Smooth muscle cell (in vitro differentiated cells): ENCODE results near the gene CMYA5. TPM values are rescaled to one million over a fixed set of nuclear protein-coding genes. Genes with fewer than 3 reads are reported as not detected.

Source experiments
- DNase-seq: peaks from one replicate; lab custom pipeline; 2025; ENCODE audit not compliant: unreplicated experiment; lab: John Stamatoyannopoulos, UW
- H2AFZ ChIP-seq: fragments of 200-600 bp; sonication (generic); 2 replicates; pipeline ENCODE4 v1.6.0; 2016; ENCODE audit warnings: antibody characterized with exemption, low read depth, mild to moderate bottlenecking
- H3F3A ChIP-seq: fragments of 200-600 bp; sonication (generic); 2 replicates; pipeline ENCODE4 v1.6.0; 2017; ENCODE audit warnings: antibody characterized with exemption, low read depth
- H3K27ac ChIP-seq: fragments of 200-600 bp; sonication (generic); 2 replicates; pipeline ENCODE4 v1.5.1; 2016; ENCODE audit warnings: low read depth, mild to moderate bottlenecking
- H3K27me3 ChIP-seq: fragments of 200-600 bp; sonication (generic); 2 replicates; pipeline ENCODE4 v1.6.1; 2016; ENCODE audit warnings: low read depth, mild to moderate bottlenecking
- H3K36me3 ChIP-seq: fragments of 200-600 bp; sonication (generic); 2 replicates; pipeline ENCODE4 v1.5.1; 2016; ENCODE audit warnings: low read depth
- H3K4me1 ChIP-seq: fragments of 200-600 bp; sonication (generic); 2 replicates; pipeline ENCODE4 v1.5.1; 2016; ENCODE audit warnings: low read depth
- H3K4me2 ChIP-seq: fragments of 200-600 bp; sonication (generic); 2 replicates; pipeline ENCODE4 v1.6.0; 2016; ENCODE audit warnings: mild to moderate bottlenecking
- H3K4me3 ChIP-seq: fragments of 200-600 bp; sonication (generic); 2 replicates; pipeline ENCODE4 v1.5.1; 2016; ENCODE audit warnings: mild to moderate bottlenecking
- H3K79me2 ChIP-seq: fragments of 200-600 bp; sonication (generic); 2 replicates; pipeline ENCODE4 v1.6.0; 2016; ENCODE audit warnings: low read depth, mild to moderate bottlenecking
- H3K9ac ChIP-seq: fragments of 200-600 bp; sonication (generic); 2 replicates; pipeline ENCODE4 v1.6.0; 2016; ENCODE audit warnings: low read depth
- H3K9me3 ChIP-seq: fragments of 200-600 bp; sonication (generic); replicated peaks from 2 replicates; pipeline ENCODE4 v1.5.1; 2016; ENCODE audit warnings: low read depth
- H4K20me1 ChIP-seq: fragments of 200-600 bp; sonication (generic); 2 replicates; pipeline ENCODE4 v1.6.0; 2016; ENCODE audit warnings: low read depth
- CTCF ChIP-seq: fragments of 200-600 bp; sonication (generic); IDR thresholded peaks from 2 replicates; pipeline ENCODE4 v1.5.1; 2017; ENCODE audit warnings: borderline replicate concordance, mild to moderate bottlenecking, antibody characterized with exemption; ENCODE audit not compliant: insufficient read depth, poor library complexity, severe bottlenecking
- WGBS: methylation state at CpG from one replicate; pipeline ENCODE4 v1.1.7; 2016; ENCODE audit warnings: low lambda C conversion rate; 5-methylcytosine and 5-hydroxymethylcytosine counted together
- polyA plus RNA-seq: library from polyadenylated mRNA; unstranded; fragments of >200 nt; fragmentation: Nextera tagmentation; extraction: Ambion mirVana; gene quantifications from 2 replicates; pipeline ENCODE4 v1.2.1, GENCODE V29; 2016
- total RNA-seq: library from RNA; depleted of rRNA; stranded (reverse); fragments of >200 nt; gene quantifications from 2 replicates; pipeline ENCODE4 v1.2.3, GENCODE V29; 2014

Gene CMYA5
- total and polyA plus RNA-seq, 2 experiments from 2014 or later = 0.31 to 1.9 TPM

- no peak overlapping the region for H3K4me3 ChIP-seq
- no peaks in the 10 kb centered on the region for H3K9me3 ChIP-seq
- no peak overlapping the region for H2AFZ ChIP-seq
- TF ChIP-seq CTCF = no peak
- no peaks in the 10 kb centered on the region for H3K4me1 ChIP-seq
- H3K9ac ChIP-seq = no peak overlapping the region
- no peaks in the 10 kb centered on the region for H4K20me1 ChIP-seq
- H3F3A ChIP-seq = no peaks in the 10 kb centered on the region
- no peak for DNase-seq
- H3K27ac ChIP-seq = no peak overlapping the region
- H3K79me2 ChIP-seq = no peaks in the 10 kb centered on the region
- no peak overlapping the region for H3K4me2 ChIP-seq
- WGBS = 93% methylated on average over 3 of the region's 3 CpGs
- H3K36me3 ChIP-seq = no peaks in the 10 kb centered on the region
- peaks cover 5% of the 10 kb centered on the region for H3K27me3 ChIP-seq
These were observed 120.1 kb downstream of the CMYA5 start for GRCh38 chr5:79809743-79810142.

- DNase-seq = no peak
- Histone ChIP-seq H3F3A (no peaks in the 10 kb centered on the region), H3K27me3 (peaks cover 8% of the 10 kb centered on the region), H3K4me2 (no peak overlapping the region), H3K27ac (no peak overlapping the region), H2AFZ (no peak overlapping the region), H4K20me1 (no peaks in the 10 kb centered on the region), H3K36me3 (no peaks in the 10 kb centered on the region), H3K79me2 (no peaks in the 10 kb centered on the region), H3K4me3 (no peak overlapping the region), H3K9me3 (no peaks in the 10 kb centered on the region), H3K4me1 (no peaks in the 10 kb centered on the region), H3K9ac (no peak overlapping the region)
- TF ChIP-seq CTCF = no peak
- WGBS = 91% methylated on average over 2 of the region's 2 CpGs
These were observed 121.4 kb downstream of the CMYA5 start for GRCh38 chr5:79811081-79811480.

- H3K4me1 ChIP-seq = no peaks in the 10 kb centered on the region
- DNase-seq = no peak
- 85% methylated on average over 3 of the region's 3 CpGs for WGBS
- H3F3A ChIP-seq = no peaks in the 10 kb centered on the region
- no peak overlapping the region for H3K4me2 ChIP-seq
- no peaks in the 10 kb centered on the region for H3K79me2 ChIP-seq
- no peak overlapping the region for H3K9ac ChIP-seq
- no peak overlapping the region for H2AFZ ChIP-seq
- no peak for TF ChIP-seq CTCF
- H3K36me3 ChIP-seq = no peaks in the 10 kb centered on the region
- no peak overlapping the region for H3K27ac ChIP-seq
- H4K20me1 ChIP-seq = no peaks in the 10 kb centered on the region
- H3K27me3 ChIP-seq = peaks cover 8% of the 10 kb centered on the region
- no peak overlapping the region for H3K4me3 ChIP-seq
- H3K9me3 ChIP-seq = no peaks in the 10 kb centered on the region
These were observed 122.3 kb downstream of the CMYA5 start for GRCh38 chr5:79811904-79812303.

GRCh38 chr5:79814699-79815098, 125.1 kb downstream of the CMYA5 start:
- H3F3A ChIP-seq = no peaks in the 10 kb centered on the region
- H3K9ac ChIP-seq = no peak overlapping the region
- H3K79me2 ChIP-seq = no peaks in the 10 kb centered on the region
- 83% methylated on average over 2 of the region's 2 CpGs for WGBS
- no peak overlapping the region for H2AFZ ChIP-seq
- H3K9me3 ChIP-seq = no peaks in the 10 kb centered on the region
- no peaks in the 10 kb centered on the region for H3K4me1 ChIP-seq
- H3K36me3 ChIP-seq = no peaks in the 10 kb centered on the region
- H3K4me2 ChIP-seq = no peak overlapping the region
- no peak overlapping the region for H3K27ac ChIP-seq
- no peak overlapping the region for H3K4me3 ChIP-seq
- TF ChIP-seq CTCF = no peak
- H3K27me3 ChIP-seq = peaks cover 8% of the 10 kb centered on the region
- H4K20me1 ChIP-seq = no peaks in the 10 kb centered on the region
- DNase-seq = no peak
